ENCODE results near the gene GSE1. TPM values are rescaled to one million over a fixed set of nuclear protein-coding genes. Genes with fewer than 3 reads are reported as not detected.

GSE1 gene
- total and polyA plus RNA-seq, 2 of the 13 experiments (the other 11 are each of a cell fraction or from before 2014, with no cell fraction given) = 16.1 to 31.2 TPM

GRCh38 chr16:85563515-85564276 is 49.4 kb upstream of the GSE1 start (continued):
- TF ChIP-seq HOMEZ (CRISPR knock-in tag; IDR thresholded peaks at IDR 0.05; ENCODE audit: low read depth) (0 out of 2 replicates have a peak, but pooled peaks have one; percentile 27), NFYB (CRISPR knock-in tag; IDR thresholded peaks at IDR 0.05) (no peak), MNT (IDR thresholded peaks at IDR 0.05) (peak; percentile 25; the same call in 1 of the 2 replicates), NR2C2 (CRISPR knock-in tag; IDR thresholded peaks at IDR 0.05; ENCODE audit: borderline replicate concordance) (peak; percentile 90), POLR2AphosphoS5 (IDR thresholded peaks at IDR 0.05; ENCODE audit: low read depth, low read length) (no peak), MXD4 (CRISPR knock-in tag; IDR thresholded peaks at IDR 0.05) (peak; percentile 60; the same call in 1 of the 2 replicates), NR2F6 (IDR thresholded peaks at IDR 0.05) (peak; percentile 98), NR2F6 (CRISPR knock-in tag; IDR thresholded peaks at IDR 0.05) (peak; percentile 100), ETS1 (CRISPR knock-in tag; IDR thresholded peaks at IDR 0.05) (no peak), ZNF703 (CRISPR knock-in tag; IDR thresholded peaks at IDR 0.05; ENCODE audit: borderline replicate concordance) (no peak), HES4 (CRISPR knock-in tag; IDR thresholded peaks at IDR 0.05; ENCODE audit: borderline replicate concordance) (peak; percentile 67), PBX2 (CRISPR knock-in tag; IDR thresholded peaks at IDR 0.05) (no peak), GATA4 (IDR thresholded peaks at IDR 0.05; ENCODE audit: borderline replicate concordance, low read depth) (no peak), ELF4 (CRISPR knock-in tag; IDR thresholded peaks at IDR 0.05; ENCODE audit: borderline replicate concordance) (no peak), CEBPG (CRISPR knock-in tag; IDR thresholded peaks at IDR 0.05) (peak; percentile 81), GTF3A (CRISPR knock-in tag; conservative IDR thresholded peaks at IDR 0.05) (peak; percentile 73; the same call in 1 of the 2 replicates), ZFYVE20 (CRISPR knock-in tag; IDR thresholded peaks at IDR 0.05; ENCODE audit: borderline replicate concordance, low read depth) (no peak), ZUFSP (CRISPR knock-in tag; IDR thresholded peaks at IDR 0.05; ENCODE audit: borderline replicate concordance) (no peak), ZNF782 (CRISPR knock-in tag; IDR thresholded peaks at IDR 0.05; ENCODE audit: borderline replicate concordance) (peak; percentile 61; the same call in 1 of the 2 replicates)
